ENCODE results near the gene HOMER3. TPM values are rescaled to one million over a fixed set of nuclear protein-coding genes. Genes with fewer than 3 reads are reported as not detected.
"Not testable (repeated sequence)": the region's sequence is repeated elsewhere in the genome, so short reads cannot be mapped to it uniquely, and the experiment has no call there.

HOMER3 gene
- total RNA-seq, 1 donor from 2014 or later = 28.2 TPM

DNA sequence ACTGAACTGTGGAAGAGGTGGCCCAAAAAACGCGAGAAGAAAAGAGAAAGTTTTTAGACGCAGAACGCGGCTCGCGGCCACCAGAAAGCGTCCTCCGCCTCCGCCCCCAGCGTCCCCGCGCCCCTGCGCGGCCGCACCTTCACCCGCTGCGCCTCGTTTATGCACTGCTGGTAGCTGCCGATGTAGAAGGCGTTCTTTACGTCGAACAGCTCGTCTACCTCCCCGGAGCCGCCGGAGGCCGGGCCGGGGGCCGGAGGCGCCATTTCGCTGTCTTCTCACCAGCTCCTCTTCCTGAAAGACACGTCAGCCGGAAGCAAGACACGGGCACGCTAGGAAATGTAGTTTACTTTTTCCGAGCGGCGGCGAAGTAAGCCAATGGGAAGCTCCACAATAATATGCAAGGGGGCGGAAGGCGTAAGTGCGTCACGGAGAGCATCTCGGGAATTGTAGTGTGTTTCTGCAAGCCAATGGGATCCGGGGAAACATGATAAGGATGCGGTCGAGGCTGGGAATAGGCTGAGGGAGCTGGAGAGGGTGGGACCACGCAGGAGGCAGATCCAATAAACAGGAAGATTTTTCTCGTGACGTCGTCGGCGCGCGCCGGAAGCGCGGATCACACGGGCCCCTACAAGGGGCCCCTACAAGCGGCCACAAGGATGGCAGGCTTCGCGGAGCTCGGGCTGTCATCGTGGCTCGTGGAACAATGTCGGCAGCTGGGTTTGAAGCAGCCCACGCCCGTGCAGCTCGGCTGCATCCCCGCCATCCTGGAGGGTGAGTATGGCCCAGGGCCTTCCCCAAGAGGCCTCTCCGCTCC is 21.7 kb downstream of the HOMER3 start, which contains the start of the genes COPE and DDX49:
COPE (minus strand) TSS at position 302 of the 814 bp plus-strand sequence; CDS start at position 263, 39 bp downstream.
DDX49 (plus strand) TSS at position 630 of the 814 bp plus-strand sequence; CDS start at position 657, 27 bp downstream.
- peaks cover 58% of the 10 kb centered on the region for H3K79me2 ChIP-seq (ENCODE audit: low read depth)
- no peaks in the 10 kb centered on the region for H3F3A ChIP-seq (ENCODE audit: low read depth)
- peak within 1 kb of the TSS; percentile 46 for H3K27ac ChIP-seq
- peak within 1 kb of the TSS; percentile 99 for H3K4me3 ChIP-seq
- H3K9ac ChIP-seq = peak within 1 kb of the TSS; percentile 96
- peak within 1 kb of the TSS; percentile 48 for H3K27ac Mint-ChIP-seq
- peak within 1 kb of the TSS; percentile 91 for H3K4me3 Mint-ChIP-seq
- peaks cover 19% of the 10 kb centered on the region for H3K4me1 Mint-ChIP-seq
- peaks cover 10% of the 10 kb centered on the region for H3K27me3 Mint-ChIP-seq (ENCODE audit: insufficient read depth, low read depth)
- peak within 1 kb of the TSS; percentile 97 for H3K4me2 ChIP-seq
- H4K20me1 ChIP-seq (ENCODE audit: low read depth) = peaks cover 21% of the 10 kb centered on the region
- peak; percentile 99 for DNase-seq (ENCODE audit: low spot score)
- H2AFZ ChIP-seq (replicated peaks) = peak within 1 kb of the TSS; percentile 74
- no peaks in the 10 kb centered on the region for H3K27me3 ChIP-seq
- no peak for TF ChIP-seq EZH2phosphoT487 (IDR thresholded peaks at IDR 0.05)
- TF ChIP-seq, protein P1, sequence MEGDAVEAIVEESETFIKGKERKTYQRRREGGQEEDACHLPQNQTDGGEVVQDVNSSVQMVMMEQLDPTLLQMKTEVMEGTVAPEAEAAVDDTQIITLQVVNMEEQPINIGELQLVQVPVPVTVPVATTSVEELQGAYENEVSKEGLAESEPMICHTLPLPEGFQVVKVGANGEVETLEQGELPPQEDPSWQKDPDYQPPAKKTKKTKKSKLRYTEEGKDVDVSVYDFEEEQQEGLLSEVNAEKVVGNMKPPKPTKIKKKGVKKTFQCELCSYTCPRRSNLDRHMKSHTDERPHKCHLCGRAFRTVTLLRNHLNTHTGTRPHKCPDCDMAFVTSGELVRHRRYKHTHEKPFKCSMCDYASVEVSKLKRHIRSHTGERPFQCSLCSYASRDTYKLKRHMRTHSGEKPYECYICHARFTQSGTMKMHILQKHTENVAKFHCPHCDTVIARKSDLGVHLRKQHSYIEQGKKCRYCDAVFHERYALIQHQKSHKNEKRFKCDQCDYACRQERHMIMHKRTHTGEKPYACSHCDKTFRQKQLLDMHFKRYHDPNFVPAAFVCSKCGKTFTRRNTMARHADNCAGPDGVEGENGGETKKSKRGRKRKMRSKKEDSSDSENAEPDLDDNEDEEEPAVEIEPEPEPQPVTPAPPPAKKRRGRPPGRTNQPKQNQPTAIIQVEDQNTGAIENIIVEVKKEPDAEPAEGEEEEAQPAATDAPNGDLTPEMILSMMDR (IDR thresholded peaks at IDR 0.05) = peak; percentile 4
- no peaks in the 10 kb centered on the region for H3K9me3 ChIP-seq (ENCODE audit: low read depth)
- H3K9me3 Mint-ChIP-seq = no peaks in the 10 kb centered on the region
- H3K36me3 ChIP-seq = no peaks in the 10 kb centered on the region
- H3K36me3 Mint-ChIP-seq = peaks cover 8% of the 10 kb centered on the region
- H3K4me1 ChIP-seq = peaks cover 3% of the 10 kb centered on the region

DNA sequence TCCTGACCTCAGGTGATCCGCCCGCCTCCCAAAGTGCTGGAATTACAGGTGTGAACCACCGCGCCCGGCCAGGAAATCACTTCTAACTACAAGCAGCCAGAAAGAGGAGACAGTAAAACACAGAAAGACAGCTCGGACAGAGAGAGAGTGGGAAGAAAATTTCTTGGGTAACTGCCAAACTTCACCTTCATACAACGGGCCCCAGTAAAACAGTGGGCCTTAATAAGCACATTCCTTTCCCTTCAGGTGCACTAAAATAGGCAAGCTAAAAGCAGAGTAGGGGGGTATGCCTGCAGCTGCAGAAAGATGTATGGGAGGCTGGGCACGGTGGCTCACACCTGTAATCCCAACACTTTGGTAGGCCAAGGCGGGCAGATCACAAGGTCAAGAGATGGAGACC is 23.4 kb downstream of the HOMER3 start:
- not testable (repeated sequence) for H3K27ac Mint-ChIP-seq; H3K9me3 Mint-ChIP-seq; H3K9me3 ChIP-seq (ENCODE audit: low read depth); H3K4me1 ChIP-seq; H3K9ac ChIP-seq; H3F3A ChIP-seq (ENCODE audit: low read depth); H3K27me3 ChIP-seq; H2AFZ ChIP-seq (replicated peaks); H3K4me2 ChIP-seq; H3K4me3 ChIP-seq; DNase-seq (ENCODE audit: low spot score); H3K27me3 Mint-ChIP-seq (ENCODE audit: insufficient read depth, low read depth); H3K27ac ChIP-seq; H3K36me3 ChIP-seq
- Histone ChIP-seq H3K79me2 (ENCODE audit: low read depth) (peaks cover 59% of the 10 kb centered on the region), H4K20me1 (ENCODE audit: low read depth) (peaks cover 29% of the 10 kb centered on the region)
- Mint-ChIP-seq H3K4me1 (peaks cover 19% of the 10 kb centered on the region), H3K4me3 (peak overlapping the region; percentile 91), H3K36me3 (peaks cover 15% of the 10 kb centered on the region)

DNA sequence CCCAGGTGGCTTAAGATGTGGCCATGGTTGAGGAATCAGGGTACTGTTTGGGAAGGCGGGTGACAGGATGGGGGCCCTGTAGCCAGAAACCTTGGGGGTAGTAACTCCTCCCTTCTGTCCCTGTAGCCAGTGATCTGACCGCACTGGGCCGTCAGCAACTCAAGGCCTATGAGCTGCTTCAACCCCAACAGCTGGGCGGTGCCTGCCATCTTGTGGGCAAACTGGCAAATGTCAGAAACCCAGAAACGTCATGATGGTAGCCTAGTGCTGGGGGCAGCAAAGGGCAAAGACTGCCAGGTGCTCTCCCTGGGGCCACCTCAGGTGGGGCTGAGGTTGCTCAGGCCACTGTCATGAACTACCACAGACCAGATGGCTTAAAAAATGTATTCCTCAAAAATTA is 25.4 kb downstream of the HOMER3 start:
- Histone ChIP-seq H3K4me2 (no peak overlapping the region), H3K27me3 (no peaks in the 10 kb centered on the region), H3K9me3 (ENCODE audit: low read depth) (no peaks in the 10 kb centered on the region), H3K79me2 (ENCODE audit: low read depth) (peaks cover 59% of the 10 kb centered on the region), H4K20me1 (ENCODE audit: low read depth) (peaks cover 29% of the 10 kb centered on the region), H2AFZ (replicated peaks) (no peak overlapping the region), H3K36me3 (no peaks in the 10 kb centered on the region), H3K27ac (no peak overlapping the region), H3K4me1 (peaks cover 3% of the 10 kb centered on the region), H3K4me3 (no peak overlapping the region), H3F3A (ENCODE audit: low read depth) (no peaks in the 10 kb centered on the region), H3K9ac (no peak overlapping the region)
- peak; percentile 69 for DNase-seq (ENCODE audit: low spot score)
- Mint-ChIP-seq H3K36me3 (peaks cover 13% of the 10 kb centered on the region), H3K27me3 (ENCODE audit: insufficient read depth, low read depth) (peaks cover 9% of the 10 kb centered on the region), H3K4me1 (peaks cover 16% of the 10 kb centered on the region), H3K4me3 (no peak overlapping the region), H3K9me3 (no peaks in the 10 kb centered on the region), H3K27ac (no peak overlapping the region)
- TF ChIP-seq, protein P1 (IDR thresholded peaks at IDR 0.05) = peak; percentile 60
- no peak for TF ChIP-seq EZH2 (IDR thresholded peaks at IDR 0.05)

DNA sequence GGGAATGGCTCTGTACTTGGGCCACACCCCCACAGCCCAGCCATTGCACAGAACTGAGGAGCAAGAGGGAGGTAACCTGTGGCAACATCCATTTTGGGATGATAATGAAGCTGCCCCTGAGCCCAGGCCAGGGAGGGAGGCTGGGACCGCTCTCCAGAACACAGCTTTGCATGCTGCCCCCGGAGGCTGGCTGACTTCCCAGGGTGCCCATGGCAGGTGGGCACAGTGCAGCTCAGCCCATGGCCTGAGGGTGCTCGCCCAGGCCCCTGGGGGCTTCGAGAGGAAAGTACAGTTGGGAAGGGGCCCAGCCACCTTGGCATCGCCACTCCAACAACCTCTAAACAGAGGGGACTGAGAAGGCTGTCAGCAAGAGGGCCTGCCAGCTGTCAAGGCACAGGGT is 27.6 kb downstream of the HOMER3 start:
- H3K36me3 ChIP-seq = no peaks in the 10 kb centered on the region

More for the DNA sequence above, 27.6 kb downstream of the HOMER3 start:
- no peak for DNase-seq (ENCODE audit: low spot score)
- H3F3A ChIP-seq (ENCODE audit: low read depth) = no peaks in the 10 kb centered on the region
- H3K27me3 ChIP-seq = no peaks in the 10 kb centered on the region
- Mint-ChIP-seq H3K27ac (no peak overlapping the region), H3K27me3 (ENCODE audit: insufficient read depth, low read depth) (peaks cover 2% of the 10 kb centered on the region), H3K4me1 (peaks cover 8% of the 10 kb centered on the region), H3K36me3 (peaks cover 16% of the 10 kb centered on the region), H3K9me3 (no peaks in the 10 kb centered on the region), H3K4me3 (no peak overlapping the region)
- H3K9ac ChIP-seq = no peak overlapping the region
- no peak overlapping the region for H3K4me2 ChIP-seq
- H2AFZ ChIP-seq (replicated peaks) = no peak overlapping the region
- TF ChIP-seq, protein P1 (IDR thresholded peaks at IDR 0.05) = no peak
- TF ChIP-seq EZH2 (IDR thresholded peaks at IDR 0.05) = no peak
- TF ChIP-seq EZH2phosphoT487 (IDR thresholded peaks at IDR 0.05) = no peak
- H4K20me1 ChIP-seq (ENCODE audit: low read depth) = peaks cover 30% of the 10 kb centered on the region
- no peaks in the 10 kb centered on the region for H3K9me3 ChIP-seq (ENCODE audit: low read depth)
- H3K79me2 ChIP-seq (ENCODE audit: low read depth) = peaks cover 43% of the 10 kb centered on the region
- no peak overlapping the region for H3K4me3 ChIP-seq
- H3K4me1 ChIP-seq = no peaks in the 10 kb centered on the region
- H3K27ac ChIP-seq = no peak overlapping the region
